Progenitor cell of endocrine pancreas (in vitro differentiated cells): ENCODE measurements around the gene RABGAP1L. TPM values are rescaled to one million over a fixed set of nuclear protein-coding genes. Genes with fewer than 3 reads are reported as not detected.
A peak's percentile ranks its signal among the peaks of the same experiment; 100 is the strongest.
"Not testable (repeated sequence)": the region's sequence is repeated elsewhere in the genome, so short reads cannot be mapped to it uniquely, and the experiment has no call there.

Source experiments
- DNase-seq: peaks from one replicate; pipeline ENCODE4 v3.0.0; 2021; ENCODE audit warnings: low spot score; ENCODE audit not compliant: unreplicated experiment
- H3K27ac Mint-ChIP-seq: 2 replicates; pipeline ENCODE4 v1.8.0; 2021; ENCODE audit warnings: mild to moderate bottlenecking, moderate library complexity, mixed read lengths
- H3K27me3 Mint-ChIP-seq: 2 replicates; pipeline ENCODE4 v1.8.0; 2021; ENCODE audit warnings: mixed read lengths
- H3K36me3 Mint-ChIP-seq: 2 replicates; pipeline ENCODE4 v1.8.0; 2022; ENCODE audit warnings: mixed read lengths; ENCODE audit not compliant: insufficient read depth
- H3K4me1 Mint-ChIP-seq: 2 replicates; pipeline ENCODE4 v1.8.0; 2021; ENCODE audit warnings: low read depth, mixed read lengths
- H3K4me3 Mint-ChIP-seq: 2 replicates; pipeline ENCODE4 v1.8.0; 2021; ENCODE audit warnings: low read depth, mild to moderate bottlenecking, moderate library complexity, mixed read lengths
- H3K9me3 Mint-ChIP-seq: 2 replicates; pipeline ENCODE4 v1.8.0; 2021; ENCODE audit warnings: low read depth, mixed read lengths
- total RNA-seq: library from RNA; stranded (reverse); gene quantifications from 2 replicates; pipeline ENCODE4 v1.2.1, GENCODE V29; 2021
- TF ChIP-seq, protein P1 (sequence below): fragments of 200-600 bp; sonication (generic); IDR thresholded peaks from one replicate; pipeline ENCODE4 v1.5.0; 2021; ENCODE audit warnings: antibody characterized with exemption, mild to moderate bottlenecking; ENCODE audit not compliant: unreplicated experiment

RABGAP1L gene
- total RNA-seq, 1 donor from 2014 or later = 55.2 TPM

GRCh38 chr1:174333437-174333836, 174.1 kb downstream of the RABGAP1L start:
- Mint-ChIP-seq H3K4me1 (no peaks in the 10 kb centered on the region), H3K27me3 (no peaks in the 10 kb centered on the region), H3K27ac (no peak overlapping the region), H3K4me3 (no peak overlapping the region), H3K9me3 (peaks cover 3% of the 10 kb centered on the region), H3K36me3 (no peaks in the 10 kb centered on the region)
- TF ChIP-seq, protein P1, sequence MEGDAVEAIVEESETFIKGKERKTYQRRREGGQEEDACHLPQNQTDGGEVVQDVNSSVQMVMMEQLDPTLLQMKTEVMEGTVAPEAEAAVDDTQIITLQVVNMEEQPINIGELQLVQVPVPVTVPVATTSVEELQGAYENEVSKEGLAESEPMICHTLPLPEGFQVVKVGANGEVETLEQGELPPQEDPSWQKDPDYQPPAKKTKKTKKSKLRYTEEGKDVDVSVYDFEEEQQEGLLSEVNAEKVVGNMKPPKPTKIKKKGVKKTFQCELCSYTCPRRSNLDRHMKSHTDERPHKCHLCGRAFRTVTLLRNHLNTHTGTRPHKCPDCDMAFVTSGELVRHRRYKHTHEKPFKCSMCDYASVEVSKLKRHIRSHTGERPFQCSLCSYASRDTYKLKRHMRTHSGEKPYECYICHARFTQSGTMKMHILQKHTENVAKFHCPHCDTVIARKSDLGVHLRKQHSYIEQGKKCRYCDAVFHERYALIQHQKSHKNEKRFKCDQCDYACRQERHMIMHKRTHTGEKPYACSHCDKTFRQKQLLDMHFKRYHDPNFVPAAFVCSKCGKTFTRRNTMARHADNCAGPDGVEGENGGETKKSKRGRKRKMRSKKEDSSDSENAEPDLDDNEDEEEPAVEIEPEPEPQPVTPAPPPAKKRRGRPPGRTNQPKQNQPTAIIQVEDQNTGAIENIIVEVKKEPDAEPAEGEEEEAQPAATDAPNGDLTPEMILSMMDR = no peak
- DNase-seq = no peak

- no peaks in the 10 kb centered on the region for H3K27me3 Mint-ChIP-seq
- no peak for DNase-seq
- TF ChIP-seq, protein P1 = no peak
- H3K27ac Mint-ChIP-seq = peak overlapping the region; percentile 40
- H3K4me3 Mint-ChIP-seq = no peak overlapping the region
- H3K9me3 Mint-ChIP-seq = peaks cover 3% of the 10 kb centered on the region
- H3K36me3 Mint-ChIP-seq = no peaks in the 10 kb centered on the region
- no peaks in the 10 kb centered on the region for H3K4me1 Mint-ChIP-seq
Observed at GRCh38 chr1:174337000-174337681, 177.8 kb downstream of the RABGAP1L start.

DNA sequence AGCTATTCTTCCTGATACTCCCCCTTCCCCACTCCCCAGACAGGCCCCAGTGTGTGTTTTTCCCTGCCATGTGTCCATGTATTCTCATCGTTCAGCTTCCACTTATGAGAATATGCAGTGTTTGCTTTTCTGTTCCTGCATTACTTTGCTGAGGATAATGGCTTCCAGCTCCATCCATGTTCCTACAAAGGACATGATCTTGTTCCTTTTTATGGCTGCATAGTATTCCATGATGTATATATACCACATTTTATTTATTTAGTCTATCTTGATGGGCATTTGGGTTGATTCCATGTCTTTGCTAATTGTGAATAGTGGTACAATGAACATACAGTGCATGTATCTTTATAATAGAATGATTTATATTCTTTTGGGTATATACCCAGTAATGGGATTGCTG, 181.1 kb downstream of the RABGAP1L start:
- not testable (repeated sequence) for H3K27ac Mint-ChIP-seq, H3K36me3 Mint-ChIP-seq, H3K4me3 Mint-ChIP-seq, H3K9me3 Mint-ChIP-seq, H3K27me3 Mint-ChIP-seq, H3K4me1 Mint-ChIP-seq, DNase-seq

- peaks cover 19% of the 10 kb centered on the region for H3K9me3 Mint-ChIP-seq
- H3K4me3 Mint-ChIP-seq = no peak overlapping the region
- DNase-seq = no peak
- H3K27ac Mint-ChIP-seq = no peak overlapping the region
- TF ChIP-seq, protein P1 = no peak
- peaks cover 4% of the 10 kb centered on the region for H3K36me3 Mint-ChIP-seq
- no peaks in the 10 kb centered on the region for H3K4me1 Mint-ChIP-seq
- H3K27me3 Mint-ChIP-seq = no peaks in the 10 kb centered on the region
Observed at GRCh38 chr1:174344162-174344561, 184.8 kb downstream of the RABGAP1L start.

- peaks cover 10% of the 10 kb centered on the region for H3K9me3 Mint-ChIP-seq
- H3K27ac Mint-ChIP-seq = peak overlapping the region; percentile 44
- no peak for DNase-seq
- peaks cover 11% of the 10 kb centered on the region for H3K36me3 Mint-ChIP-seq
- H3K27me3 Mint-ChIP-seq = no peaks in the 10 kb centered on the region
- no peak overlapping the region for H3K4me3 Mint-ChIP-seq
- H3K4me1 Mint-ChIP-seq = no peaks in the 10 kb centered on the region
- TF ChIP-seq, protein P1 = no peak
Observed at GRCh38 chr1:174352117-174352516, 192.8 kb downstream of the RABGAP1L start.
